ENCODE data around the gene HDGFL3.

GRCh38 chr15:83166830-83167229 is 40.8 kb downstream of the HDGFL3 start:
- no peak for TF ChIP-seq MYC (IDR thresholded peaks at IDR 0.05; ENCODE audit: insufficient read depth, insufficient read length, insufficient replicate concordance, low read length, severe bottlenecking)
- TF ChIP-seq CTCF (IDR thresholded peaks at IDR 0.05 in 2 of 3, conservative IDR thresholded peaks at IDR 0.05 in 1 of 3; ENCODE audit: control insufficient read depth in 2 of 3, extremely low read depth in 1 of 3, insufficient read depth in 1 of 3, low read depth in 3 of 3, low read length in 3 of 3), result no peak
- TF ChIP-seq SMAD1 (IDR thresholded peaks at IDR 0.05; ENCODE audit: low read depth, partially characterized antibody), result no peak
